Keratinocyte (primary cell): Measurements from ENCODE around the gene SCN8A. TPM values are rescaled to one million over a fixed set of nuclear protein-coding genes. Genes with fewer than 3 reads are reported as not detected.
"Not testable (repeated sequence)": the region's sequence is repeated elsewhere in the genome, so short reads cannot be mapped to it uniquely, and the experiment has no call there.

Experiments
- DNase-seq: peaks from one replicate; pipeline ENCODE4 v3.0.0-alpha.2; 2011; ENCODE audit warnings: low read depth, missing footprints, low spot score
- FAIRE-seq: peaks from 2 replicates; lab custom pipeline; 2011; peaks lifted over from hg19 to GRCh38; lab: Jason Lieb, UNC
- H2AFZ ChIP-seq: 2 replicates; pipeline ENCODE4 v1.6.0; 2012; ENCODE audit warnings: low read length, control low read depth, inconsistent platforms; ENCODE audit not compliant: control insufficient read depth
- H3K27ac ChIP-seq: 2 replicates; pipeline ENCODE4 v1.5.1; 2011; ENCODE audit warnings: low read length; ENCODE audit not compliant: control insufficient read depth, insufficient read depth
- H3K27me3 ChIP-seq: 3 replicates; pipeline ENCODE4 v1.6.0; 2011; ENCODE audit warnings: low read length; ENCODE audit not compliant: control insufficient read depth, insufficient read depth; ENCODE audit errors: extremely low read depth
- H3K36me3 ChIP-seq, 2 experiments: 2 replicates in 1 of 2; 3 replicates in 1 of 2; pipeline ENCODE4 v1.5.1; 2011; ENCODE audit warnings: low read length in 2 of 2, mild to moderate bottlenecking in 1 of 2; ENCODE audit not compliant: control insufficient read depth in 2 of 2, insufficient read depth in 2 of 2; ENCODE audit errors: extremely low read depth in 1 of 2
- H3K4me1 ChIP-seq: 3 replicates; pipeline ENCODE4 v1.5.1; 2011; ENCODE audit warnings: low read length; ENCODE audit not compliant: control insufficient read depth, insufficient read depth; ENCODE audit errors: extremely low read depth
- H3K4me2 ChIP-seq: 3 replicates; pipeline ENCODE4 v1.6.0; 2011; ENCODE audit warnings: low read depth, low read length; ENCODE audit not compliant: control insufficient read depth, insufficient read depth; ENCODE audit errors: extremely low read depth
- H3K4me3 ChIP-seq, 3 experiments: fragments of 200-600 bp in 1 of 3; sonication (generic) in 1 of 3; 2 replicates in 2 of 3; 3 replicates in 1 of 3; pipeline ENCODE4 v1.5.1; 2011 to 2016; ENCODE audit warnings: low read length in 3 of 3, mild to moderate bottlenecking in 3 of 3, control low read depth in 2 of 3, inconsistent platforms in 1 of 3, low read depth in 1 of 3, mixed read lengths in 1 of 3, mixed run types in 1 of 3, moderate library complexity in 1 of 3; ENCODE audit not compliant: control insufficient read depth in 2 of 3, insufficient read depth in 2 of 3; ENCODE audit errors: extremely low read depth in 1 of 3
- H3K79me2 ChIP-seq: 2 replicates; pipeline ENCODE4 v1.6.0; 2012; ENCODE audit warnings: low read length; ENCODE audit not compliant: control insufficient read depth, insufficient read depth
- H3K9ac ChIP-seq: 3 replicates; pipeline ENCODE4 v1.6.0; 2011; ENCODE audit warnings: low read length; ENCODE audit not compliant: control insufficient read depth, insufficient read depth; ENCODE audit errors: extremely low read depth
- H3K9me1 ChIP-seq: 3 replicates; pipeline ENCODE4 v1.6.0; 2011; ENCODE audit warnings: low read length; ENCODE audit not compliant: control insufficient read depth, insufficient read depth; ENCODE audit errors: extremely low read depth
- H3K9me3 ChIP-seq: 2 replicates; pipeline ENCODE4 v1.5.1; 2012; ENCODE audit warnings: low read depth, low read length; ENCODE audit not compliant: control insufficient read depth
- H4K20me1 ChIP-seq: 3 replicates; pipeline ENCODE4 v1.6.0; 2011; ENCODE audit warnings: low read length; ENCODE audit not compliant: control insufficient read depth, insufficient read depth; ENCODE audit errors: extremely low read depth
- CTCF ChIP-seq, 3 experiments: IDR thresholded peaks in 1 of 3; conservative IDR thresholded peaks in 1 of 3; optimal IDR thresholded peaks in 1 of 3; 2 replicates in 2 of 3; 3 replicates in 1 of 3; pipeline versions ENCODE3 to v1.5.1; 2011; ENCODE audit warnings: low read length in 3 of 3, mild to moderate bottlenecking in 3 of 3, moderate library complexity in 2 of 3, control low read depth in 1 of 3, inconsistent platforms in 1 of 3; ENCODE audit not compliant: insufficient read depth in 2 of 3; ENCODE audit errors: extremely low read depth in 1 of 3
- EZH2 ChIP-seq: IDR thresholded peaks from one replicate; pipeline ENCODE4 v1.6.1; 2012; ENCODE audit warnings: inconsistent platforms, mild to moderate bottlenecking, low read length, moderate library complexity
- dilution Hi-C: fragments of 300-500 bp; cut with MboI; formaldehyde crosslinking; loops from one replicate; pipeline ENCODE4 v1.7.0; 2020; ENCODE audit warnings: low sequenced_read_pairs; ENCODE audit not compliant: extremely low pct_ligation_motif_present
- polyA plus RNA-seq, 5 experiments: library from polyadenylated mRNA; depleted of rRNA in 3 of 5; stranded (reverse) in 3 of 5; stranded (forward) in 1 of 5; unstranded in 1 of 5; fragments of >200 nt; gene quantifications; 1 replicate in 1 of 5; 2 replicates in 3 of 5; 3 replicates in 1 of 5; pipeline versions ENCODE4 v1.2.1 to v1.2.3, GENCODE V29; 2011 to 2012; ENCODE audit warnings: missing spikeins in 2 of 5, low read depth in 1 of 5, low replicate concordance in 1 of 5

Gene SCN8A
- polyA plus RNA-seq, 1 donor (not counting 4 experiments of a cell fraction or from before 2014, with no cell fraction given) = 1.1 TPM

- H3K27ac ChIP-seq = no peak overlapping the region
- dilution Hi-C loops = no loop called here
- H3K9ac ChIP-seq = no peak overlapping the region
- no peaks in the 10 kb centered on the region for H3K27me3 ChIP-seq
- TF ChIP-seq EZH2 (no peak), CTCF (optimal IDR thresholded peaks at IDR 0.05 in 1 of 3, IDR thresholded peaks at IDR 0.05 in 1 of 3, conservative IDR thresholded peaks at IDR 0.05 in 1 of 3; ENCODE audit: extremely low read depth in 1 of 3, insufficient read depth in 2 of 3, low read length in 3 of 3) (no peak)
- no peaks in the 10 kb centered on the region for H3K79me2 ChIP-seq
- FAIRE-seq (no peak), DNase-seq (no peak)
- no peaks in the 10 kb centered on the region for H3K9me1 ChIP-seq
- no peak overlapping the region for H2AFZ ChIP-seq
- peaks cover 14% of the 10 kb centered on the region for H3K4me1 ChIP-seq
- no peaks in the 10 kb centered on the region for H4K20me1 ChIP-seq
- no peaks in the 10 kb centered on the region for H3K9me3 ChIP-seq
- no peak overlapping the region for H3K4me3 ChIP-seq
- H3K4me2 ChIP-seq = no peak overlapping the region
- H3K36me3 ChIP-seq = no peaks in the 10 kb centered on the region
These were observed 202.2 kb downstream of the SCN8A start for GRCh38 chr12:51793201-51793600.

- Histone ChIP-seq H4K20me1 (no peaks in the 10 kb centered on the region), H3K9me3 (no peaks in the 10 kb centered on the region), H3K27ac (peak overlapping the region; percentile 47), H3K4me1 (peaks cover 14% of the 10 kb centered on the region), H3K9ac (no peak overlapping the region), H3K36me3 (no peaks in the 10 kb centered on the region), H3K27me3 (no peaks in the 10 kb centered on the region), H2AFZ (no peak overlapping the region), H3K9me1 (no peaks in the 10 kb centered on the region), H3K79me2 (no peaks in the 10 kb centered on the region), H3K4me2 (peak overlapping the region; percentile 37), H3K4me3 (no peak overlapping the region)
- TF ChIP-seq CTCF (optimal IDR thresholded peaks at IDR 0.05 in 1 of 3, IDR thresholded peaks at IDR 0.05 in 1 of 3, conservative IDR thresholded peaks at IDR 0.05 in 1 of 3; ENCODE audit: extremely low read depth in 1 of 3, insufficient read depth in 2 of 3, low read length in 3 of 3) (no peak), EZH2 (no peak)
- peak; percentile 79 for FAIRE-seq
- peak; percentile 69 for DNase-seq
- dilution Hi-C loops = no loop called here
These were observed 206.3 kb downstream of the SCN8A start for GRCh38 chr12:51797301-51797700.

- FAIRE-seq, DNase-seq: not testable (repeated sequence)
These were observed 207.0 kb downstream of the SCN8A start for GRCh38 chr12:51798051-51798450.

More at GRCh38 chr12:51798051-51798450, 207.0 kb downstream of the SCN8A start:
- H4K20me1 ChIP-seq, dilution Hi-C loops, H3K9ac ChIP-seq, H3K9me1 ChIP-seq, H3K27ac ChIP-seq, H2AFZ ChIP-seq, H3K27me3 ChIP-seq, H3K4me3 ChIP-seq, H3K79me2 ChIP-seq, H3K4me2 ChIP-seq, H3K9me3 ChIP-seq, H3K36me3 ChIP-seq: not testable (repeated sequence)
- H3K4me1 ChIP-seq = peaks cover 14% of the 10 kb centered on the region
